DND-41 (cell line): ENCODE results near the gene C3orf70.

Source experiments
- ATAC-seq: fragments of 200-7000 bp; cut with Tn5 transposase; 3 replicates; pipeline ENCODE4 v1.9.1; 2021; ENCODE audit warnings: low read depth; ENCODE audit not compliant: insufficient read depth
- DNase-seq: peaks from one replicate; pipeline ENCODE4 v3.0.0-alpha.2; 2020
- H2AFZ ChIP-seq: 2 replicates; pipeline ENCODE4 v1.6.0; 2012; ENCODE audit warnings: low read depth, low read length
- H3K27ac ChIP-seq: 2 replicates; pipeline ENCODE4 v1.5.1; 2012; ENCODE audit warnings: low read length, inconsistent platforms
- H3K27me3 ChIP-seq: fragments of 200-600 bp; sonication (generic); 2 replicates; pipeline ENCODE4 v1.6.0; 2012; ENCODE audit warnings: low read length, mild to moderate bottlenecking, inconsistent platforms; ENCODE audit not compliant: insufficient read depth, poor library complexity
- H3K36me3 ChIP-seq: 2 replicates; pipeline ENCODE4 v1.5.1; 2012; ENCODE audit warnings: low read length, inconsistent platforms; ENCODE audit not compliant: insufficient read depth
- H3K4me1 ChIP-seq: 2 replicates; pipeline ENCODE4 v1.5.1; 2012; ENCODE audit warnings: mild to moderate bottlenecking, low read length; ENCODE audit not compliant: insufficient read depth
- H3K4me2 ChIP-seq: 2 replicates; pipeline ENCODE4 v1.6.0; 2012; ENCODE audit warnings: mild to moderate bottlenecking, moderate library complexity, low read length, inconsistent platforms; ENCODE audit not compliant: insufficient read depth
- H3K4me3 ChIP-seq, 2 experiments: fragments of 200-600 bp in 1 of 2; shearing (Covaris generic) in 1 of 2; 2 replicates each; pipeline ENCODE4 v1.5.1; 2012 to 2016; ENCODE audit warnings: inconsistent platforms in 2 of 2, low read length in 2 of 2, mild to moderate bottlenecking in 2 of 2, low read depth in 1 of 2, moderate library complexity in 1 of 2
- H3K79me2 ChIP-seq: 2 replicates; pipeline ENCODE4 v1.6.0; 2012; ENCODE audit warnings: low read length, inconsistent platforms; ENCODE audit not compliant: insufficient read depth
- H3K9ac ChIP-seq: 2 replicates; pipeline ENCODE4 v1.6.0; 2012; ENCODE audit warnings: low read depth, mild to moderate bottlenecking, inconsistent platforms, low read length, moderate library complexity
- H3K9me3 ChIP-seq: 2 replicates; pipeline ENCODE4 v1.5.1; 2012; ENCODE audit warnings: low read length, moderate library complexity, mild to moderate bottlenecking, inconsistent platforms; ENCODE audit not compliant: insufficient read depth, severe bottlenecking
- H4K20me1 ChIP-seq: 2 replicates; pipeline ENCODE4 v1.6.0; 2012; ENCODE audit warnings: low read length; ENCODE audit not compliant: insufficient read depth
- CTCF ChIP-seq: IDR thresholded peaks from 2 replicates; pipeline ENCODE4 v1.5.1; 2012; ENCODE audit warnings: borderline replicate concordance, low read length, moderate library complexity, mild to moderate bottlenecking; ENCODE audit not compliant: poor library complexity, severe bottlenecking; ENCODE audit errors: extremely low read depth
- EZH2 ChIP-seq: IDR thresholded peaks from 3 replicates; pipeline ENCODE4 v1.6.1; 2012; ENCODE audit warnings: borderline replicate concordance, low read depth, mild to moderate bottlenecking, moderate library complexity, low read length, inconsistent platforms; ENCODE audit not compliant: severe bottlenecking

C3orf70 gene

GRCh38 chr3:185094697-185095096 lies 58.2 kb downstream of the C3orf70 start:
- ATAC-seq (no peak), DNase-seq (no peak)
- Histone ChIP-seq H3K4me3 (no peak overlapping the region), H2AFZ (no peak overlapping the region), H3K9ac (no peak overlapping the region), H4K20me1 (no peaks in the 10 kb centered on the region), H3K27me3 (no peaks in the 10 kb centered on the region), H3K79me2 (no peaks in the 10 kb centered on the region), H3K4me2 (no peak overlapping the region), H3K9me3 (no peaks in the 10 kb centered on the region), H3K27ac (no peak overlapping the region), H3K36me3 (no peaks in the 10 kb centered on the region), H3K4me1 (no peaks in the 10 kb centered on the region)
- TF ChIP-seq CTCF (no peak), EZH2 (no peak)

DNA sequence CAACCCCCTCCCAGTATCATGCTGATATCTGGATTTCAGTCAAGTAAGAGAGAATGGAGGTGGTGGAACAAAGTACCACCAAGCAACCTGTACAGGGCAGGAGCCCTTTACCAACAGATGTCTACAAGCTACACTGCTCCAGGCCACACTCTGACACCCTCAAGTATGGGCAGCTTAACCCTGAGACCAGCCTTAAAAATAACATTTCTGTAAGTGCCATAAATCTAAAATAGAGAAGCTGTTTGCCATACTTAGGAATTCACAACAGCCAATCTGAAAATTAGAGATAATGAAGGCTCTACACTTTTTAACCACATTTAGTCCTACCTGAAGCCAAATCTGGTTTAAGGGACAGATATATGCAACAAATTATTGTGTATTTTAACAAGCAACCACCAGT lies 59.7 kb downstream of the C3orf70 start:
- H3K27ac ChIP-seq: no peak overlapping the region
- no peak overlapping the region for H2AFZ ChIP-seq
- no peak overlapping the region for H3K4me3 ChIP-seq
- H3K79me2 ChIP-seq: no peaks in the 10 kb centered on the region
- H4K20me1 ChIP-seq: no peaks in the 10 kb centered on the region
- no peaks in the 10 kb centered on the region for H3K27me3 ChIP-seq
- H3K9me3 ChIP-seq: no peaks in the 10 kb centered on the region
- H3K36me3 ChIP-seq: no peaks in the 10 kb centered on the region
- ATAC-seq (no peak), DNase-seq (no peak)
- H3K4me2 ChIP-seq: no peak overlapping the region
- no peak for TF ChIP-seq EZH2
- TF ChIP-seq CTCF: no peak
- H3K4me1 ChIP-seq: no peaks in the 10 kb centered on the region
- H3K9ac ChIP-seq: no peak overlapping the region

GRCh38 chr3:185090811-185091210 lies 62.0 kb downstream of the C3orf70 start:
- H3K9me3 ChIP-seq: no peaks in the 10 kb centered on the region
- H4K20me1 ChIP-seq: no peaks in the 10 kb centered on the region
- H3K36me3 ChIP-seq: no peaks in the 10 kb centered on the region
- no peak for ATAC-seq
- H3K27me3 ChIP-seq: peaks cover 10% of the 10 kb centered on the region
- no peak overlapping the region for H2AFZ ChIP-seq
- H3K4me1 ChIP-seq: no peaks in the 10 kb centered on the region
- H3K27ac ChIP-seq: no peak overlapping the region
- no peak overlapping the region for H3K4me3 ChIP-seq
- no peak overlapping the region for H3K4me2 ChIP-seq
- no peaks in the 10 kb centered on the region for H3K79me2 ChIP-seq
- DNase-seq: no peak
- no peak overlapping the region for H3K9ac ChIP-seq
- TF ChIP-seq CTCF (no peak), EZH2 (no peak)

- peaks cover 10% of the 10 kb centered on the region for H3K27me3 ChIP-seq
Measured at GRCh38 chr3:185089751-185090150, 63.1 kb downstream of the C3orf70 start.

More at GRCh38 chr3:185089751-185090150, 63.1 kb downstream of the C3orf70 start:
- Histone ChIP-seq H3K9ac (no peak overlapping the region), H3K36me3 (no peaks in the 10 kb centered on the region), H2AFZ (no peak overlapping the region), H4K20me1 (no peaks in the 10 kb centered on the region), H3K9me3 (no peaks in the 10 kb centered on the region), H3K4me2 (no peak overlapping the region), H3K4me3 (no peak overlapping the region), H3K79me2 (no peaks in the 10 kb centered on the region), H3K27ac (no peak overlapping the region), H3K4me1 (no peaks in the 10 kb centered on the region)
- TF ChIP-seq EZH2 (no peak), CTCF (no peak)
- DNase-seq (no peak), ATAC-seq (no peak)
